Neural progenitor cell (in vitro differentiated cells): ENCODE results near the gene ATXN3L. TPM values are rescaled to one million over a fixed set of nuclear protein-coding genes. Genes with fewer than 3 reads are reported as not detected.

Experiments used
- DNase-seq: peaks from one replicate; pipeline ENCODE4 v3.0.0-alpha.2; 2016; ENCODE audit warnings: low spot score
- H2AFZ ChIP-seq: fragments of 200-600 bp; sonication (generic); replicated peaks from 2 replicates; pipeline ENCODE4 v1.6.1; 2016; ENCODE audit warnings: antibody characterized with exemption
- H3F3A ChIP-seq: fragments of 200-600 bp; sonication (generic); 2 replicates; pipeline ENCODE4 v1.6.1; 2016; ENCODE audit warnings: antibody characterized with exemption, low read depth
- H3K27ac ChIP-seq: fragments of 200-600 bp; sonication (generic); 2 replicates; pipeline ENCODE4 v1.5.1; 2016; ENCODE audit warnings: mild to moderate bottlenecking
- H3K27me3 ChIP-seq: fragments of 200-600 bp; sonication (generic); 2 replicates; pipeline ENCODE4 v1.6.1; 2016; ENCODE audit warnings: mild to moderate bottlenecking, moderate library complexity
- H3K36me3 ChIP-seq: fragments of 200-600 bp; sonication (generic); 2 replicates; pipeline ENCODE4 v1.5.1; 2016
- H3K4me1 ChIP-seq: fragments of 200-600 bp; sonication (generic); 2 replicates; pipeline ENCODE4 v1.6.1; 2016; ENCODE audit warnings: mixed run types
- H3K4me2 ChIP-seq: fragments of 200-600 bp; sonication (generic); 2 replicates; pipeline ENCODE4 v1.6.1; 2016
- H3K4me3 ChIP-seq: fragments of 200-600 bp; sonication (generic); 2 replicates; pipeline ENCODE4 v1.5.1; 2016
- H3K79me2 ChIP-seq: fragments of 200-600 bp; sonication (generic); 2 replicates; pipeline ENCODE4 v1.6.1; 2016; ENCODE audit warnings: low read depth
- H3K9ac ChIP-seq: fragments of 200-600 bp; sonication (generic); 2 replicates; pipeline ENCODE4 v1.6.1; 2016
- H3K9me3 ChIP-seq: fragments of 200-600 bp; sonication (generic); 2 replicates; pipeline ENCODE4 v1.5.1; 2016; ENCODE audit warnings: low read depth
- H4K20me1 ChIP-seq: fragments of 200-600 bp; sonication (generic); 2 replicates; pipeline ENCODE4 v1.6.1; 2016; ENCODE audit warnings: low read depth
- H3K27ac Mint-ChIP-seq: 3 replicates; pipeline ENCODE4 v1.8.0; 2021; ENCODE audit warnings: mixed read lengths
- H3K27me3 Mint-ChIP-seq: 2 replicates; pipeline ENCODE4 v1.8.0; 2022; ENCODE audit warnings: low read depth, mild to moderate bottlenecking, inconsistent platforms, moderate library complexity, mixed read lengths; ENCODE audit not compliant: insufficient read depth
- H3K36me3 Mint-ChIP-seq: 3 replicates; pipeline ENCODE4 v1.8.0; 2021; ENCODE audit warnings: mixed read lengths
- H3K4me1 Mint-ChIP-seq: 3 replicates; pipeline ENCODE4 v1.8.0; 2021; ENCODE audit warnings: mixed read lengths
- H3K4me3 Mint-ChIP-seq: 3 replicates; pipeline ENCODE4 v1.8.0; 2021; ENCODE audit warnings: mild to moderate bottlenecking, moderate library complexity, mixed read lengths
- H3K9me3 Mint-ChIP-seq: 3 replicates; pipeline ENCODE4 v1.8.0; 2020; ENCODE audit warnings: mixed read lengths
- EZH2 ChIP-seq: fragments of 200-600 bp; sonication (generic); IDR thresholded peaks from 2 replicates; pipeline ENCODE4 v1.6.1; 2017; ENCODE audit warnings: antibody characterized with exemption, mild to moderate bottlenecking, moderate library complexity
- EZH2phosphoT487 ChIP-seq: fragments of 200-600 bp; sonication (generic); IDR thresholded peaks from 2 replicates; pipeline ENCODE4 v1.6.1; 2017; ENCODE audit warnings: antibody characterized with exemption
- total RNA-seq: library from RNA; depleted of rRNA; stranded (reverse); fragments of >200 nt; gene quantifications from 2 replicates; pipeline ENCODE4 v1.2.3, GENCODE V29; 2015; ENCODE audit warnings: low replicate concordance
- TF ChIP-seq, protein P1 (sequence below): fragments of 200-600 bp; sonication (generic); IDR thresholded peaks from 2 replicates; pipeline ENCODE4 v1.5.1; 2017; ENCODE audit warnings: antibody characterized with exemption, mild to moderate bottlenecking

Gene ATXN3L
- total RNA-seq, 1 donor from 2014 or later: not detected

DNA sequence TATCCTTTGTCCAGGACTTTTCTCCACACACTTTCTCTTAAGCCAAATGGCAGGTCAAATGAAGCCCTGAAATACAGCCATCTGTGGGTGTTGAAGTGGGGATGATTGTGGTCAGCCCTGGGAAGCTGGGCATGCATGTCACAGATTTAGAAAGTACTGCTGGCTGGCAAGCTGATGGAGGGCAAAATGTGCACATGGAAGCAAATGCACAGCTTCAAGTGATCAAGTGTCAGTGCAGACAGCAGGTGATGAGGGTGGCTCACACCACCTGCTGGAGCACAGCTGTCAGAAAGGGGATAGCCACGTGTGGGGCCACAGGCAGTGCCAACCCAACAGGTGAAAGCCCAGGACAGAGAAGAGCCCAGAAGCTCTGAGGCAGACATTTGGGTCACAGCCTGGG is 40.3 kb upstream of the ATXN3L start:
- no peaks in the 10 kb centered on the region for H3K36me3 ChIP-seq
- peaks cover 4% of the 10 kb centered on the region for H3K27me3 Mint-ChIP-seq
- H3K4me3 ChIP-seq: no peak overlapping the region
- H3K27ac ChIP-seq: no peak overlapping the region
- peaks cover 12% of the 10 kb centered on the region for H3K4me1 Mint-ChIP-seq
- no peaks in the 10 kb centered on the region for H3K9me3 ChIP-seq
- no peaks in the 10 kb centered on the region for H4K20me1 ChIP-seq
- H2AFZ ChIP-seq: no peak overlapping the region
- no peak overlapping the region for H3K4me3 Mint-ChIP-seq
- H3F3A ChIP-seq: peaks cover 17% of the 10 kb centered on the region
- H3K27me3 ChIP-seq: no peaks in the 10 kb centered on the region
- H3K36me3 Mint-ChIP-seq: no peaks in the 10 kb centered on the region
- no peak overlapping the region for H3K9ac ChIP-seq
- peaks cover 6% of the 10 kb centered on the region for H3K9me3 Mint-ChIP-seq
- no peak overlapping the region for H3K4me2 ChIP-seq
- TF ChIP-seq, protein P1, sequence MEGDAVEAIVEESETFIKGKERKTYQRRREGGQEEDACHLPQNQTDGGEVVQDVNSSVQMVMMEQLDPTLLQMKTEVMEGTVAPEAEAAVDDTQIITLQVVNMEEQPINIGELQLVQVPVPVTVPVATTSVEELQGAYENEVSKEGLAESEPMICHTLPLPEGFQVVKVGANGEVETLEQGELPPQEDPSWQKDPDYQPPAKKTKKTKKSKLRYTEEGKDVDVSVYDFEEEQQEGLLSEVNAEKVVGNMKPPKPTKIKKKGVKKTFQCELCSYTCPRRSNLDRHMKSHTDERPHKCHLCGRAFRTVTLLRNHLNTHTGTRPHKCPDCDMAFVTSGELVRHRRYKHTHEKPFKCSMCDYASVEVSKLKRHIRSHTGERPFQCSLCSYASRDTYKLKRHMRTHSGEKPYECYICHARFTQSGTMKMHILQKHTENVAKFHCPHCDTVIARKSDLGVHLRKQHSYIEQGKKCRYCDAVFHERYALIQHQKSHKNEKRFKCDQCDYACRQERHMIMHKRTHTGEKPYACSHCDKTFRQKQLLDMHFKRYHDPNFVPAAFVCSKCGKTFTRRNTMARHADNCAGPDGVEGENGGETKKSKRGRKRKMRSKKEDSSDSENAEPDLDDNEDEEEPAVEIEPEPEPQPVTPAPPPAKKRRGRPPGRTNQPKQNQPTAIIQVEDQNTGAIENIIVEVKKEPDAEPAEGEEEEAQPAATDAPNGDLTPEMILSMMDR: no peak
- TF ChIP-seq EZH2 (no peak), EZH2phosphoT487 (no peak)
- peaks cover 29% of the 10 kb centered on the region for H3K4me1 ChIP-seq
- DNase-seq: no peak
- H3K27ac Mint-ChIP-seq: no peak overlapping the region
- no peaks in the 10 kb centered on the region for H3K79me2 ChIP-seq

DNA sequence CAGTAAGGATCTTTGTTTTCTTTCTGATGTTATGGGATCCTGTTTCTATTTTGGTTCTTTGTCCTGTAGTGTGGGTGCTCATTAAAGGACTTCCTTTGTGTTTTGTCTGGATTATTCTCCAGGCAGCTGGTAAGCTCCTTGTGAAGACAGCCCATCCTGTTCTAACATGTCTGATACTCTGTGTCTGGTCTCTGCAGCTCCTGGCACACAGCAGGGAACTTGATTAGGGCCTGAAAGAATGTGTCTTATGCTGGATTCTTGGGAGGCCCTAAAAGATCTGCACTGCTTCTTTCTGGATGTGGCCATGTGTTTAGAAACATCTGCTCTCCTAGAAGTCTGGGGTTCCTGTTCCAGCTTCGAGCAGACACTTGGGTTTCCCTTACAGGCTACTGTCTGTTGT is 38.1 kb upstream of the ATXN3L start:
- Histone ChIP-seq H3F3A (peaks cover 17% of the 10 kb centered on the region), H3K79me2 (no peaks in the 10 kb centered on the region), H3K4me2 (peak overlapping the region; percentile 26), H3K27me3 (no peaks in the 10 kb centered on the region), H3K27ac (peak overlapping the region; percentile 59), H3K4me3 (no peak overlapping the region), H3K36me3 (no peaks in the 10 kb centered on the region), H3K9me3 (no peaks in the 10 kb centered on the region), H3K4me1 (peaks cover 29% of the 10 kb centered on the region), H2AFZ (no peak overlapping the region), H4K20me1 (no peaks in the 10 kb centered on the region), H3K9ac (no peak overlapping the region)
- TF ChIP-seq EZH2phosphoT487: no peak
- TF ChIP-seq, protein P1: no peak
- no peak for TF ChIP-seq EZH2
- Mint-ChIP-seq H3K4me1 (peaks cover 12% of the 10 kb centered on the region), H3K4me3 (no peak overlapping the region), H3K27ac (peak overlapping the region; percentile 40), H3K36me3 (no peaks in the 10 kb centered on the region), H3K9me3 (peaks cover 3% of the 10 kb centered on the region), H3K27me3 (peaks cover 4% of the 10 kb centered on the region)
- peak; percentile 74 for DNase-seq

DNA sequence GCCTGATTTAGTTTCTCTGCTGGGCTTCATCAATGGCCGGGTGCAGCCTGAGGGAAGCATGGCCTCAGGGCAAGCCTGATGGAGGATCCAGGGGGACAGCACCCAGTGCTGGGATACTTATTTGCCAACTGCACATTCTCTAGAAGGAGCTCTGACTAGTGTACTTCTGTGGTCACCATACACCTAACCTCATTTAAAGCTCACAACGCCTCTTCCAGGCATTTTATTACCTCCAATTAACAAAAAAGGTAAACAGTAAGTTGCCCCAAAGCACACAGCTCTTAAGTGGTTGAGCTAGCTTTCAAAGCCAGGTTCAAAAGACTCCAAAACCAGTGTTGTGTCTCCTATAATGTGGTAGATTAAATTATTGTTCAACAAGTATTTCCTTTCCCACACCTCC is 26.8 kb upstream of the ATXN3L start:
- H3K9ac ChIP-seq: no peak overlapping the region
- H3K36me3 Mint-ChIP-seq: no peaks in the 10 kb centered on the region
- H3K9me3 Mint-ChIP-seq: peaks cover 4% of the 10 kb centered on the region
- H4K20me1 ChIP-seq: no peaks in the 10 kb centered on the region
- H3K36me3 ChIP-seq: no peaks in the 10 kb centered on the region
- no peak overlapping the region for H3K4me3 ChIP-seq
- H3F3A ChIP-seq: peaks cover 4% of the 10 kb centered on the region
- H3K27me3 Mint-ChIP-seq: no peaks in the 10 kb centered on the region
- no peak for DNase-seq
- H3K27ac ChIP-seq: no peak overlapping the region
- no peaks in the 10 kb centered on the region for H3K9me3 ChIP-seq
- no peak overlapping the region for H3K4me3 Mint-ChIP-seq
- TF ChIP-seq EZH2phosphoT487 (no peak), EZH2 (no peak)
- TF ChIP-seq, protein P1: no peak
- H3K79me2 ChIP-seq: no peaks in the 10 kb centered on the region
- H2AFZ ChIP-seq: no peak overlapping the region
- no peaks in the 10 kb centered on the region for H3K27me3 ChIP-seq
- peaks cover 2% of the 10 kb centered on the region for H3K4me1 Mint-ChIP-seq
- H3K4me2 ChIP-seq: no peak overlapping the region
- no peak overlapping the region for H3K27ac Mint-ChIP-seq
- H3K4me1 ChIP-seq: peaks cover 3% of the 10 kb centered on the region

DNA sequence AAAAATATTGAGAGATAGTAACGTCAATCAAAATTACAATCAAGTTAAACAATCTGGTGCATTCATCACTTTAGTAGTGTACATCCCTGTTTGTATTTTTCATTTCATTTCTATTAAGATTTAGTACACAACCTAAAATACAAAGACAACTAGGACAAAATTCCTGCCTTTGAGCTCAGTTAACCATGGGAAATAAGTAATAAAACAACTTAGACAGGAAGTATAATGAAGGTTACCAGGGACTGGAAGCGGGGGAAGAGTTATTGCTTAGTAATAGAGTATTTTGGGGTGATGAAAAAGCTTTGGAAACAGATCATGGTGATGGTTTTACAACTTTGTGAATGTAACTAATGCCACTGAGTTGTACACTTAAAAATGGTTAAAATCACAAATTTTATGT is 25.6 kb upstream of the ATXN3L start:
- Histone ChIP-seq H3F3A (peaks cover 4% of the 10 kb centered on the region), H3K36me3 (no peaks in the 10 kb centered on the region), H3K9ac (no peak overlapping the region), H3K79me2 (no peaks in the 10 kb centered on the region), H3K4me1 (peaks cover 6% of the 10 kb centered on the region), H2AFZ (no peak overlapping the region), H3K27me3 (no peaks in the 10 kb centered on the region), H3K27ac (no peak overlapping the region), H3K4me3 (no peak overlapping the region), H4K20me1 (no peaks in the 10 kb centered on the region), H3K9me3 (no peaks in the 10 kb centered on the region), H3K4me2 (no peak overlapping the region)
- peaks cover 4% of the 10 kb centered on the region for H3K9me3 Mint-ChIP-seq
- no peaks in the 10 kb centered on the region for H3K27me3 Mint-ChIP-seq
- H3K27ac Mint-ChIP-seq: no peak overlapping the region
- no peaks in the 10 kb centered on the region for H3K36me3 Mint-ChIP-seq
- H3K4me1 Mint-ChIP-seq: peaks cover 4% of the 10 kb centered on the region
- no peak for TF ChIP-seq EZH2phosphoT487
- no peak for TF ChIP-seq EZH2
- TF ChIP-seq, protein P1: no peak
- no peak for DNase-seq
- H3K4me3 Mint-ChIP-seq: no peak overlapping the region
